GM12878 (cell line): ENCODE results near the gene ANO2. TPM values are rescaled to one million over a fixed set of nuclear protein-coding genes. Genes with fewer than 3 reads are reported as not detected.

ENCODE experiments used
- ATAC-seq: fragments of 200-7000 bp; cut with Tn5 transposase; 3 replicates; pipeline ENCODE4 v1.9.1; 2020; ENCODE audit warnings: mild to moderate bottlenecking, moderate library complexity
- BruUV-seq: library from RNA; stranded (reverse); fragments of 400-500 nt; replicated peaks from 2 replicates; lab custom pipeline; 2021; lab: Mats Ljungman, UMichigan
- CTCF ChIA-PET: fragments of 300-600 bp; sonication (Branson Sonifier 250); formaldehyde crosslinking; extraction: SDS; loops from one replicate; lab custom pipeline; 2021; ENCODE audit warnings: inconsistent platforms; lab: Yijun Ruan, JAX
- POLR2A ChIA-PET: fragments of 350-600 bp; formaldehyde crosslinking; extraction: SDS; loops from one replicate; lab custom pipeline; 2021; ENCODE audit warnings: inconsistent platforms; lab: Charles Lee
- RAD21 ChIA-PET: fragments of 300-600 bp; sonication (Branson Sonifier 250); formaldehyde crosslinking; loops from one replicate; lab custom pipeline; 2023; ENCODE audit warnings: antibody characterized with exemption; ENCODE audit not compliant: unreplicated experiment; lab: Charles Lee
- SMC1A ChIA-PET: fragments of 300-600 bp; sonication (Branson Sonifier 250); formaldehyde crosslinking; loops from one replicate; lab custom pipeline; 2023; ENCODE audit not compliant: unreplicated experiment, uncharacterized antibody; lab: Charles Lee
- DNase-seq: peaks from one replicate; pipeline ENCODE4 v3.0.0-alpha.2; 2011; ENCODE audit warnings: low read depth, low spot score
- FAIRE-seq: peaks from 3 replicates; lab custom pipeline; 2011; peaks lifted over from hg19 to GRCh38; lab: Jason Lieb, UNC
- H2AFZ ChIP-seq: 2 replicates; pipeline ENCODE4 v1.6.0; 2011; ENCODE audit warnings: low read depth, low read length, control low read depth; ENCODE audit not compliant: control insufficient read depth
- H3K27ac ChIP-seq: 2 replicates; pipeline ENCODE4 v1.5.1; 2011; ENCODE audit warnings: control low read depth; ENCODE audit not compliant: control insufficient read depth, insufficient read depth
- H3K27me3 ChIP-seq, 2 experiments: replicated peaks in 1 of 2; 2 replicates each; pipeline versions ENCODE4 v1.6.0 to v1.6.1; 2011; ENCODE audit warnings: low read length in 1 of 2; ENCODE audit not compliant: control insufficient read depth in 2 of 2, insufficient read depth in 2 of 2
- H3K36me3 ChIP-seq, 2 experiments: 2 replicates each; pipeline ENCODE4 v1.5.1; 2011; ENCODE audit warnings: low read length in 1 of 2; ENCODE audit not compliant: control insufficient read depth in 2 of 2, insufficient read depth in 2 of 2
- H3K4me1 ChIP-seq: 2 replicates; pipeline ENCODE4 v1.6.1; 2011; ENCODE audit warnings: mild to moderate bottlenecking, low read length, moderate library complexity, mixed read lengths; ENCODE audit not compliant: control insufficient read depth, insufficient read depth
- H3K4me2 ChIP-seq: 2 replicates; pipeline ENCODE4 v1.6.0; 2011; ENCODE audit warnings: control low read depth; ENCODE audit not compliant: control insufficient read depth, insufficient read depth
- H3K4me3 ChIP-seq: fragments of 200-600 bp; sonication (generic); 2 replicates; pipeline ENCODE4 v1.5.1; 2016
- H3K79me2 ChIP-seq: 2 replicates; pipeline ENCODE4 v1.6.0; 2011; ENCODE audit warnings: low read length; ENCODE audit not compliant: control insufficient read depth, insufficient read depth
- H3K9ac ChIP-seq: 2 replicates; pipeline ENCODE4 v1.8.0; 2011; ENCODE audit warnings: low read length, control low read depth, mixed read lengths; ENCODE audit not compliant: control insufficient read depth, insufficient read depth
- H3K9me3 ChIP-seq: replicated peaks from 3 replicates; pipeline ENCODE4 v1.5.1; 2011; ENCODE audit warnings: mild to moderate bottlenecking, low read length; ENCODE audit not compliant: control insufficient read depth, insufficient read depth
- H4K20me1 ChIP-seq: 2 replicates; pipeline ENCODE4 v1.6.0; 2011; ENCODE audit not compliant: control insufficient read depth, insufficient read depth
- BACH1 ChIP-seq: fragments of 450-650 bp; IDR thresholded peaks from 2 replicates; pipeline ENCODE4 v1.6.1; 2017; ENCODE audit warnings: mild to moderate bottlenecking, borderline replicate concordance
- LARP7 ChIP-seq: fragments of 450-650 bp; IDR thresholded peaks from 2 replicates; pipeline ENCODE4 v1.6.1; 2017; ENCODE audit warnings: mild to moderate bottlenecking
- PAX5 ChIP-seq: IDR thresholded peaks from 2 replicates; pipeline ENCODE4 v1.6.1; 2011; ENCODE audit warnings: low read depth, low read length, borderline replicate concordance
- PRDM15 ChIP-seq: fragments of 450-650 bp; formaldehyde crosslinking; IDR thresholded peaks from 2 replicates; pipeline ENCODE4 v1.4.0; 2020; ENCODE audit warnings: mild to moderate bottlenecking, moderate library complexity
- RUNX3 ChIP-seq: IDR thresholded peaks from 2 replicates; pipeline ENCODE4 v1.6.1; 2012; ENCODE audit warnings: low read length, inconsistent platforms
- SREBF1 ChIP-seq: IDR thresholded peaks from 2 replicates; pipeline ENCODE4 v1.6.1; 2012; ENCODE audit warnings: mild to moderate bottlenecking, low read length
- SREBF2 ChIP-seq: IDR thresholded peaks from 2 replicates; pipeline ENCODE4 v1.6.1; 2012; ENCODE audit warnings: mild to moderate bottlenecking, low read length
- SUPT20H ChIP-seq: IDR thresholded peaks from 2 replicates; pipeline ENCODE4 v1.6.1; 2011; ENCODE audit warnings: low read depth, mild to moderate bottlenecking, low read length, moderate library complexity, borderline replicate concordance; ENCODE audit not compliant: control insufficient read depth
- ZNF274 ChIP-seq: IDR thresholded peaks from one replicate; pipeline ENCODE4 v1.8.0; 2011; ENCODE audit not compliant: insufficient read length, insufficient read depth
- WGBS: methylation state at CpG from one replicate; pipeline ENCODE4 v1.1.6; 2016; ENCODE audit warnings: low lambda C conversion rate; ENCODE audit not compliant: insufficient replicate concordance, insufficient coverage; ENCODE audit errors: missing lambda C conversion rate; 5-methylcytosine and 5-hydroxymethylcytosine counted together
- in situ Hi-C: fragments of 300-500 bp; cut with MboI; formaldehyde crosslinking; loops from 9 replicates; pipeline ENCODE4 v1.14.3; 2018; ENCODE audit warnings: mixed read lengths
- intact Hi-C: fragments of 100-400 bp; cut with micrococcal nuclease; formaldehyde crosslinking; loops from one replicate; pipeline ENCODE4 v1.14.2; 2022; ENCODE audit not compliant: unreplicated experiment
- polyA plus RNA-seq, 11 experiments: library from polyadenylated mRNA; depleted of rRNA in 4 of 11; unstranded in 6 of 11; stranded (reverse) in 5 of 11; fragments of >200 nt; fragmentation: Nextera tagmentation in 4 of 11; fragmentation: Illumina TruSeq in 1 of 11; extraction: Ambion mirVana in 4 of 11; extraction: Trizol in 1 of 11; gene quantifications; 1 replicate in 1 of 11; 2 replicates in 10 of 11; pipeline versions ENCODE4 v1.2.1 to v1.2.3, GENCODE V29; 2011 to 2016; ENCODE audit warnings: inconsistent platforms in 2 of 11, missing spikeins in 2 of 11, low read depth in 1 of 11
- total RNA-seq, 4 experiments: library from RNA; depleted of rRNA in 3 of 4; stranded (reverse); fragments of >200 nt in 3 of 4; fragmentation: Illumina TruSeq in 1 of 4; extraction: Trizol in 1 of 4; gene quantifications; 2 replicates each; pipeline versions ENCODE4 v1.2.1 to v1.2.3, GENCODE V29; 2013 to 2021
- TF ChIP-seq, protein P1 (sequence below): fragments of 450-650 bp; IDR thresholded peaks from 2 replicates; pipeline ENCODE4 v1.6.1; 2017; ENCODE audit warnings: mild to moderate bottlenecking, low read depth, inconsistent platforms; ENCODE audit not compliant: poor library complexity, severe bottlenecking

Gene ANO2
- total and polyA plus RNA-seq, 10 of the 15 experiments (the other 5 are each of a cell fraction or from before 2014, with no cell fraction given) = not detected

GRCh38 chr12:5861416-5861815 lies 83.6 kb downstream of the ANO2 start:
- ATAC-seq (no peak), DNase-seq (no peak), FAIRE-seq (no peak)
- RAD21 ChIA-PET = no interaction called here
- in situ Hi-C loops (no loop called here), intact Hi-C loops (no loop called here)
- CTCF ChIA-PET = no interaction called here
- TF ChIP-seq LARP7 (no peak), RUNX3 (no peak), SUPT20H (no peak), ZNF274 (no peak)
- Histone ChIP-seq H3K27ac (no peak overlapping the region), H3K9me3 (no peaks in the 10 kb centered on the region), H3K4me2 (no peak overlapping the region), H3K79me2 (no peaks in the 10 kb centered on the region), H3K4me3 (no peak overlapping the region), H3K36me3 (no peaks in the 10 kb centered on the region), H3K4me1 (no peaks in the 10 kb centered on the region), H4K20me1 (no peaks in the 10 kb centered on the region), H2AFZ (no peak overlapping the region), H3K9ac (no peak overlapping the region), H3K27me3 (no peaks in the 10 kb centered on the region; a peak in 2 of 4 replicates)
- SMC1A ChIA-PET = interaction anchor here (1.0 kb wide), 1 partner anchor 13 kb away, joined by 3 read pairs; no protein-coding TSS in a partner anchor
- no TSS peak for BruUV-seq
- 52% methylated on average over 10 of the region's 10 CpGs for WGBS
- POLR2A ChIA-PET = no interaction called here

DNA sequence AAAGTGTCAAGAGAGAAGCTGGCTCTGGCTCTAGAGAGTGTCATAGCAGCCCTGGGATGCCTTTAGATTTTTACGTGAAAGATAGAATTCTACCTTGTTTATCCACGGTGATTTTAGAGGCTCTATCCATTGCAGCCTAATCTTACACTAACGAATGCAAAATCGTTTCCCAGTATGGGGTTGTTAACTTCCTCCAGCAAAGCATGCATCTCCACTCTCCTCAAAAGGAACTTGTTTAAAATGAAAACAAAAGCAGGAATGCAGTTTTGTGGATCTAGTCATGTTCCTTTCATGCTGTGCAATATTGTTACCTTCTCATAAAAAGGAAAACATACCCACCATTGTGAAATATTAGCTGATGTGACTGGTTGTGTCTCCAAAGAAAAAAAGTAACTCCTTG lies 88.4 kb downstream of the ANO2 start:
- H3K27me3 ChIP-seq = peaks cover 2 to 3% of the 10 kb centered on the region in 2 experiments; a peak in 1 of 4 replicates
- ATAC-seq = no peak
- 25% methylated on average over 4 of the region's 4 CpGs for WGBS
- TF ChIP-seq SREBF1 = no peak
- TF ChIP-seq, protein P1, sequence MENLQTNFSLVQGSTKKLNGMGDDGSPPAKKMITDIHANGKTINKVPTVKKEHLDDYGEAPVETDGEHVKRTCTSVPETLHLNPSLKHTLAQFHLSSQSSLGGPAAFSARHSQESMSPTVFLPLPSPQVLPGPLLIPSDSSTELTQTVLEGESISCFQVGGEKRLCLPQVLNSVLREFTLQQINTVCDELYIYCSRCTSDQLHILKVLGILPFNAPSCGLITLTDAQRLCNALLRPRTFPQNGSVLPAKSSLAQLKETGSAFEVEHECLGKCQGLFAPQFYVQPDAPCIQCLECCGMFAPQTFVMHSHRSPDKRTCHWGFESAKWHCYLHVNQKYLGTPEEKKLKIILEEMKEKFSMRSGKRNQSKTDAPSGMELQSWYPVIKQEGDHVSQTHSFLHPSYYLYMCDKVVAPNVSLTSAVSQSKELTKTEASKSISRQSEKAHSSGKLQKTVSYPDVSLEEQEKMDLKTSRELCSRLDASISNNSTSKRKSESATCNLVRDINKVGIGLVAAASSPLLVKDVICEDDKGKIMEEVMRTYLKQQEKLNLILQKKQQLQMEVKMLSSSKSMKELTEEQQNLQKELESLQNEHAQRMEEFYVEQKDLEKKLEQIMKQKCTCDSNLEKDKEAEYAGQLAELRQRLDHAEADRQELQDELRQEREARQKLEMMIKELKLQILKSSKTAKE = no peak
- TF ChIP-seq BACH1 = no peak
- TF ChIP-seq PRDM15 (CRISPR knock-in tag) = no peak
- TF ChIP-seq SREBF2 = no peak
- no peak for TF ChIP-seq PAX5

More for the DNA sequence above, 88.4 kb downstream of the ANO2 start:
- ChIA-PET SMC1A (no interaction called here), CTCF (no interaction called here), RAD21 (no interaction called here), POLR2A (no interaction called here)
- Histone ChIP-seq H3K79me2 (no peaks in the 10 kb centered on the region), H3K4me1 (no peaks in the 10 kb centered on the region), H4K20me1 (no peaks in the 10 kb centered on the region), H3K4me3 (no peak overlapping the region), H3K27ac (no peak overlapping the region), H2AFZ (no peak overlapping the region), H3K9ac (no peak overlapping the region), H3K4me2 (no peak overlapping the region), H3K9me3 (no peaks in the 10 kb centered on the region), H3K36me3 (no peaks in the 10 kb centered on the region)
- BruUV-seq = no TSS peak
- no peak for FAIRE-seq
- no peak for DNase-seq
- intact Hi-C loops = no loop called here
- in situ Hi-C loops = no loop called here
